Activated CD8-positive, alpha-beta T cell treated with anti-CD3 and anti-CD28 coated beads, Interleukin-2, amount 10 ng/mL, durations not matched to agents 7 days and 5 days (primary cell): ENCODE results near the gene RAC2. TPM values are rescaled to one million over a fixed set of nuclear protein-coding genes. Genes with fewer than 3 reads are reported as not detected.
A peak's percentile ranks its signal among the peaks of the same experiment; 100 is the strongest.

Experiments
- ATAC-seq: fragments of 150-1000 bp; cut with Tn5 transposase; one replicate; pipeline ENCODE4 v1.10.0; 2021; ENCODE audit warnings: moderate library complexity
- CTCF ChIA-PET: fragments of 350-600 bp; sonication (Branson Sonifier 250); formaldehyde crosslinking; loops from one replicate; lab custom pipeline; 2021; ENCODE audit warnings: antibody characterized with exemption; lab: Charles Lee
- POLR2A ChIA-PET: fragments of 350-600 bp; sonication (Branson Sonifier 250); formaldehyde crosslinking; loops from one replicate; lab custom pipeline; 2021; ENCODE audit warnings: antibody characterized with exemption; lab: Charles Lee
- DNase-seq: peaks from one replicate; pipeline ENCODE4 v3.0.0-alpha.2; 2020
- H3K27ac Mint-ChIP-seq: one replicate; pipeline ENCODE4 v1.8.0; 2021; ENCODE audit warnings: mild to moderate bottlenecking, mixed read lengths
- H3K27me3 Mint-ChIP-seq: one replicate; pipeline ENCODE4 v1.8.0; 2021; ENCODE audit warnings: low read depth, mixed read lengths
- H3K36me3 Mint-ChIP-seq: one replicate; pipeline ENCODE4 v1.8.0; 2021; ENCODE audit warnings: low read depth, mixed read lengths
- H3K4me1 Mint-ChIP-seq: one replicate; pipeline ENCODE4 v1.8.0; 2021; ENCODE audit warnings: low read depth, mixed read lengths
- H3K4me3 Mint-ChIP-seq: one replicate; pipeline ENCODE4 v1.8.0; 2021; ENCODE audit warnings: mild to moderate bottlenecking, mixed read lengths
- H3K9me3 Mint-ChIP-seq: one replicate; pipeline ENCODE4 v1.8.0; 2022; ENCODE audit warnings: mixed read lengths; ENCODE audit not compliant: insufficient read depth
- total RNA-seq, 2 experiments: library from RNA; stranded (reverse); gene quantifications; one replicate each; pipeline ENCODE4 v1.2.3, GENCODE V29; 2021

The RAC2 gene
- total RNA-seq, 2 experiments from 2014 or later = 1,167 to 1,252 TPM

GRCh38 chr22:37185646-37186227 is 58.3 kb downstream of the RAC2 start:
- ChIA-PET POLR2A (interaction anchor here (0.8 to 1.1 kb wide), 2 partner anchors 57 to 59 kb away, joined by 3 read pairs; no protein-coding TSS in a partner anchor), CTCF (interaction anchor here (1.1 to 17.4 kb wide), 3 partner anchors 13 to 106 kb away, joined by 3 to 280 read pairs (median 25); no protein-coding TSS in a partner anchor)
- Mint-ChIP-seq H3K36me3 (peaks cover 12% of the 10 kb centered on the region), H3K4me3 (no peak overlapping the region), H3K27me3 (no peaks in the 10 kb centered on the region), H3K9me3 (no peaks in the 10 kb centered on the region), H3K27ac (peak overlapping the region; percentile 86), H3K4me1 (peaks cover 80% of the 10 kb centered on the region)
- ATAC-seq (no peak), DNase-seq (no peak)

- Mint-ChIP-seq H3K27me3 (no peaks in the 10 kb centered on the region), H3K27ac (peak overlapping the region; percentile 62), H3K9me3 (no peaks in the 10 kb centered on the region), H3K4me3 (no peak overlapping the region), H3K4me1 (peaks cover 80% of the 10 kb centered on the region), H3K36me3 (peaks cover 8% of the 10 kb centered on the region)
- CTCF ChIA-PET = interaction anchor here (0.9 to 17.4 kb wide), 3 partner anchors 13 to 409 kb away, joined by 3 to 280 read pairs (median 25); partner anchors contain the start of gene IFT27
- POLR2A ChIA-PET = interaction anchor here (1.5 kb wide), 1 partner anchor 8 kb away, joined by 4 read pairs; no protein-coding TSS in a partner anchor
- no peak for ATAC-seq
- DNase-seq = no peak
Observed at GRCh38 chr22:37184816-37185541, 59.1 kb downstream of the RAC2 start.

GRCh38 chr22:37184380-37184755 is 59.7 kb downstream of the RAC2 start:
- ATAC-seq = no peak
- Mint-ChIP-seq H3K27ac (no peak overlapping the region), H3K36me3 (peaks cover 2% of the 10 kb centered on the region), H3K27me3 (no peaks in the 10 kb centered on the region), H3K4me1 (peaks cover 76% of the 10 kb centered on the region), H3K4me3 (no peak overlapping the region), H3K9me3 (no peaks in the 10 kb centered on the region)
- POLR2A ChIA-PET = interaction anchor here (0.8 to 1.7 kb wide), 5 partner anchors 8 to 108 kb away, joined by 3 to 6 read pairs (median 4); no protein-coding TSS in a partner anchor
- DNase-seq = no peak
- CTCF ChIA-PET = interaction anchor here (0.6 to 17.4 kb wide), 9 partner anchors 9 to 408 kb away, joined by 3 to 280 read pairs (median 8); partner anchors contain the start of genes IFT27 and IL2RB

GRCh38 chr22:37183432-37184379 is 60.4 kb downstream of the RAC2 start:
- Mint-ChIP-seq H3K4me3 (no peak overlapping the region), H3K27me3 (no peaks in the 10 kb centered on the region), H3K36me3 (no peaks in the 10 kb centered on the region), H3K9me3 (no peaks in the 10 kb centered on the region), H3K4me1 (peaks cover 69% of the 10 kb centered on the region), H3K27ac (peak overlapping the region; percentile 82)
- CTCF ChIA-PET = interaction anchor here (0.6 to 1.6 kb wide), 8 partner anchors 10 to 408 kb away, joined by 3 to 10 read pairs (median 6); partner anchors contain the start of genes IFT27 and IL2RB
- DNase-seq (peak; percentile 57), ATAC-seq (peak; percentile 12)
- POLR2A ChIA-PET = interaction anchor here (0.8 to 1.7 kb wide), 5 partner anchors 9 to 107 kb away, joined by 3 to 6 read pairs (median 4); no protein-coding TSS in a partner anchor

- Mint-ChIP-seq H3K4me1 (peaks cover 61% of the 10 kb centered on the region), H3K27me3 (no peaks in the 10 kb centered on the region), H3K36me3 (no peaks in the 10 kb centered on the region), H3K4me3 (no peak overlapping the region), H3K9me3 (no peaks in the 10 kb centered on the region), H3K27ac (peak overlapping the region; percentile 82)
- DNase-seq = no peak
- POLR2A ChIA-PET = interaction anchor here (1.3 to 1.7 kb wide), 2 partner anchors 20 to 103 kb away, joined by 4 to 6 read pairs; no protein-coding TSS in a partner anchor
- ATAC-seq = no peak
- CTCF ChIA-PET = interaction anchor here (1.2 to 1.6 kb wide), 5 partner anchors 10 to 103 kb away, joined by 4 to 10 read pairs (median 7); partner anchors contain the start of gene IL2RB
Observed at GRCh38 chr22:37182949-37183245, 61.2 kb downstream of the RAC2 start.

GRCh38 chr22:37182101-37182948 is 61.7 kb downstream of the RAC2 start:
- ChIA-PET CTCF (no interaction called here), POLR2A (no interaction called here)
- ATAC-seq (no peak), DNase-seq (no peak)
- peak overlapping the region; percentile 50 for H3K27ac Mint-ChIP-seq
- peaks cover 59% of the 10 kb centered on the region for H3K4me1 Mint-ChIP-seq
- no peak overlapping the region for H3K4me3 Mint-ChIP-seq
- no peaks in the 10 kb centered on the region for H3K36me3 Mint-ChIP-seq
- H3K27me3 Mint-ChIP-seq = peaks cover 4% of the 10 kb centered on the region
- H3K9me3 Mint-ChIP-seq = no peaks in the 10 kb centered on the region

- Mint-ChIP-seq H3K4me1 (peaks cover 60% of the 10 kb centered on the region), H3K4me3 (no peak overlapping the region), H3K27me3 (peaks cover 4% of the 10 kb centered on the region), H3K36me3 (no peaks in the 10 kb centered on the region), H3K9me3 (no peaks in the 10 kb centered on the region), H3K27ac (no peak overlapping the region)
- ATAC-seq (no peak), DNase-seq (no peak)
- CTCF ChIA-PET = no interaction called here
- POLR2A ChIA-PET = no interaction called here
Observed at GRCh38 chr22:37181681-37182080, 62.4 kb downstream of the RAC2 start.

- Mint-ChIP-seq H3K4me1 (peaks cover 60% of the 10 kb centered on the region), H3K27me3 (peaks cover 6% of the 10 kb centered on the region), H3K27ac (no peak overlapping the region), H3K9me3 (no peaks in the 10 kb centered on the region), H3K4me3 (no peak overlapping the region), H3K36me3 (no peaks in the 10 kb centered on the region)
- ChIA-PET POLR2A (interaction anchor here (1.2 kb wide), 1 partner anchor 12 kb away, joined by 3 read pairs; no protein-coding TSS in a partner anchor), CTCF (interaction anchor here (0.6 to 2.5 kb wide), 4 partner anchors 9 to 134 kb away, joined by 3 to 11 read pairs (median 4); no protein-coding TSS in a partner anchor)
- DNase-seq (no peak), ATAC-seq (no peak)
Observed at GRCh38 chr22:37180531-37181231, 63.4 kb downstream of the RAC2 start.

GRCh38 chr22:37179622-37180420 is 64.2 kb downstream of the RAC2 start:
- no peak for DNase-seq
- POLR2A ChIA-PET = no interaction called here

More at GRCh38 chr22:37179622-37180420, 64.2 kb downstream of the RAC2 start:
- CTCF ChIA-PET = interaction anchor here (1.1 to 2.5 kb wide), 3 partner anchors 8 to 14 kb away, joined by 3 to 11 read pairs (median 4); no protein-coding TSS in a partner anchor
- H3K36me3 Mint-ChIP-seq = peaks cover under 1% of the 10 kb centered on the region
- no peak overlapping the region for H3K27ac Mint-ChIP-seq
- ATAC-seq = no peak
- no peak overlapping the region for H3K4me3 Mint-ChIP-seq
- no peaks in the 10 kb centered on the region for H3K9me3 Mint-ChIP-seq
- H3K27me3 Mint-ChIP-seq = peaks cover 6% of the 10 kb centered on the region
- H3K4me1 Mint-ChIP-seq = peaks cover 52% of the 10 kb centered on the region
